ENCODE results near the gene SCGB1D2.

The SCGB1D2 gene

GRCh38 chr11:62273284-62273683, 31.2 kb downstream of the SCGB1D2 start:
- no peak for TF ChIP-seq CTCF (IDR thresholded peaks at IDR 0.05; ENCODE audit: insufficient read depth, low read length, poor library complexity, severe bottlenecking)

GRCh38 chr11:62273789-62274275, 31.8 kb downstream of the SCGB1D2 start:
- Histone ChIP-seq H3K36me3 (ENCODE audit: control insufficient read depth, insufficient read depth, low read length) (no peaks in the 10 kb centered on the region), H3K27me3 (replicated peaks; ENCODE audit: control insufficient read depth, insufficient read depth, low read length) (no peaks in the 10 kb centered on the region; the same call in 1 of the 2 replicates), H3K4me3 (replicated peaks; ENCODE audit: low read depth, low read length) (no peak overlapping the region)
- no peak for TF ChIP-seq CTCF (IDR thresholded peaks at IDR 0.05; ENCODE audit: insufficient read depth, low read length, poor library complexity, severe bottlenecking)
- DNase-seq (ENCODE audit: extremely low read depth, insufficient read length): no peak

More at GRCh38 chr11:62273284-62273683, 31.2 kb downstream of the SCGB1D2 start:
- H3K36me3 ChIP-seq (ENCODE audit: control insufficient read depth, insufficient read depth, low read length): no peaks in the 10 kb centered on the region
- H3K27me3 ChIP-seq (replicated peaks; ENCODE audit: control insufficient read depth, insufficient read depth, low read length): no peaks in the 10 kb centered on the region; the same call in 1 of the 2 replicates
- DNase-seq (ENCODE audit: extremely low read depth, insufficient read length): no peak
- H3K4me3 ChIP-seq (replicated peaks; ENCODE audit: low read depth, low read length): no peak overlapping the region

- Histone ChIP-seq H3K27me3 (replicated peaks; ENCODE audit: control insufficient read depth, insufficient read depth, low read length) (no peaks in the 10 kb centered on the region), H3K36me3 (ENCODE audit: control insufficient read depth, insufficient read depth, low read length) (no peaks in the 10 kb centered on the region), H3K4me3 (replicated peaks; ENCODE audit: low read depth, low read length) (no peak overlapping the region)
- TF ChIP-seq CTCF (IDR thresholded peaks at IDR 0.05; ENCODE audit: insufficient read depth, low read length, poor library complexity, severe bottlenecking): no peak
- DNase-seq (ENCODE audit: extremely low read depth, insufficient read length): no peak
These were observed 38.4 kb downstream of the SCGB1D2 start for GRCh38 chr11:62280452-62280851.
